H54 (cell line): ENCODE data around the gene PARP14.
"Not testable (repeated sequence)": the region's sequence is repeated elsewhere in the genome, so short reads cannot be mapped to it uniquely, and the experiment has no call there.

ENCODE experiments used
- DNase-seq: peaks from one replicate; pipeline ENCODE4 v3.0.0; 2011; ENCODE audit warnings: low spot score, mixed read lengths; ENCODE audit not compliant: insufficient read length
- FAIRE-seq: peaks from 3 replicates; lab custom pipeline; 2011; peaks lifted over from hg19 to GRCh38; lab: Jason Lieb, UNC
- POLR2A ChIP-seq: IDR thresholded peaks from 2 replicates; pipeline ENCODE4 v1.6.1; 2011; ENCODE audit warnings: low read depth, mild to moderate bottlenecking, low read length

PARP14 gene

GRCh38 chr3:122727294-122727693 lies 46.7 kb downstream of the PARP14 start:
- no peak for FAIRE-seq
- DNase-seq, result no peak

GRCh38 chr3:122727766-122728165 lies 47.1 kb downstream of the PARP14 start:
- DNase-seq (no peak), FAIRE-seq (no peak)
- no peak for TF ChIP-seq POLR2A

More at GRCh38 chr3:122727294-122727693, 46.7 kb downstream of the PARP14 start:
- no peak for TF ChIP-seq POLR2A

DNA sequence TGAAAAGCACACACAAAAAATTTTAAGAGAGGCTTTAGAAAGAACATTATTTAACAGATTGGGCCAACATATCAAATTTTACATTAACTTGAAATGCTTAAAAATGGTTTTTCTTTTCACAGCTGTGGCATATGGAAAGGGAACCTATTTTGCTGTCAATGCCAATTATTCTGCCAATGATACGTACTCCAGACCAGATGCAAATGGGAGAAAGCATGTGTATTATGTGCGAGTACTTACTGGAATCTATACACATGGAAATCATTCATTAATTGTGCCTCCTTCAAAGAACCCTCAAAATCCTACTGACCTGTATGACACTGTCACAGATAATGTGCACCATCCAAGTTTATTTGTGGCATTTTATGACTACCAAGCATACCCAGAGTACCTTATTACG lies 47.5 kb downstream of the PARP14 start:
- DNase-seq (no peak), FAIRE-seq (no peak)
- no peak for TF ChIP-seq POLR2A

- DNase-seq (no peak), FAIRE-seq (no peak)
- no peak for TF ChIP-seq POLR2A
Measured at GRCh38 chr3:122728756-122729514, 48.3 kb downstream of the PARP14 start.

- no peak for TF ChIP-seq POLR2A
- FAIRE-seq (no peak), DNase-seq (no peak)
Measured at GRCh38 chr3:122730240-122730639, 49.6 kb downstream of the PARP14 start.

GRCh38 chr3:122732682-122733525 lies 52.3 kb downstream of the PARP14 start:
- FAIRE-seq, DNase-seq: not testable (repeated sequence)

- TF ChIP-seq POLR2A, result no peak
- no peak for FAIRE-seq
- no peak for DNase-seq
Measured at GRCh38 chr3:122739172-122739571, 58.5 kb downstream of the PARP14 start.

DNA sequence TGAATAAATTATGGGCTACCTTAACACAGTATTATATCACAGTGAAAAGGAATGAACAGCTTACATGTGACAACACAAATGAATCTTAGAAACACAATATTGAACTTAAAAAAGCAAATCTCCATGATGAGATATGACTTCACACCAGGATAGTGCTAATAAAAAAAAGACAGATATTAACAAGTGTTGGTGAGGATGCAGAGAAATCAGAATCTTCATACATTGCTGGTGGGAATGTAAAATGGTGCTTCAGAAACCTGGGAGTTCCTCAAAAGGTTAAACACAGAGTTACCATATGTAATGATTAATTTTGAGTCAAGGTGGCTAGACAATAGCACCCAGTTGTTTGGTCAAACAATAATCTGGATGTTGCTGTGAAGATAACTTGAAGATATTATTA lies 61.6 kb downstream of the PARP14 start:
- no peak for TF ChIP-seq POLR2A
- DNase-seq (no peak), FAIRE-seq (no peak)

GRCh38 chr3:122743581-122744120 lies 63.0 kb downstream of the PARP14 start:
- FAIRE-seq (no peak), DNase-seq (no peak)
- TF ChIP-seq POLR2A, result no peak

GRCh38 chr3:122745369-122746021 lies 64.9 kb downstream of the PARP14 start:
- no peak for TF ChIP-seq POLR2A
- FAIRE-seq (peak; percentile 86), DNase-seq (no peak)

GRCh38 chr3:122747295-122747694 lies 66.7 kb downstream of the PARP14 start:
- not testable (repeated sequence) for FAIRE-seq, DNase-seq

DNA sequence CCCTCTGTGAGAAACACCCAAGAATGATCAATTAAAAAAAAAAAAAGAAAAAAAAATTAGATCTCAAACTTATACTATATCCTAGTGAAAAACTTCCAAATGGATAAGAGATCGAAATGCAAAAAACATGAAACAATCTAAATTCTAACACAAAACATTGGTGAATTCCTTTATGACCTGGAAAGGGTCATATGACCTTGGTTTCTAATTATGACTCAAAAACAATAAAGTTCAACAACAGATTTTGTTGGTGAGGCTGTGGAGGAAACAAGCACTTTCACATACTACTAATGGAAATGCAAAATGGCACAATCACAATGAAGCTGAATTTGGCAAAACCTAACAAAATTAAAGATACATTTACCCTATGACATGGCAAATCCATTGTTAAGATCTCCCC lies 67.7 kb downstream of the PARP14 start:
- no peak for DNase-seq
- TF ChIP-seq POLR2A, result no peak
- no peak for FAIRE-seq

GRCh38 chr3:122754929-122755328 lies 74.3 kb downstream of the PARP14 start:
- TF ChIP-seq POLR2A, result no peak
- peak; percentile 79 for FAIRE-seq
- peak; percentile 47 for DNase-seq

DNA sequence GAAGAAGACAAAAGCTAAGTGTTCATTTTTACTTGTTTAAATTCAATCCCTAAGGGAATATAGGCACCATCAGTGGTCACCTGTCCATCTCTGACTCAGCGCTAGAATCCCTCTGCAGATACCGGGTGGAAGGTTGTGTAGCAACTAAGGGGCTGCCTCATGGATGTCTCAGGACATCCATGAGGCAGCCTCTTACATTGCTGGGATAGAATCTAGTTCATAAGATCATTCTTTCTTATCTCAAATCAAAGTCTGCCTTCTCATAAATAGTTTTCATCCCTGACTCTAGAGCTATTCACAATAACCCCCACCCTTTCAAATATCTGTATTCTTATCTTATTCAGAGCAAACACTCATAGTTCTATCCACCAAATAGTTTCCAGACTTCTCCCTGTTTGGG lies 74.9 kb downstream of the PARP14 start:
- DNase-seq (no peak), FAIRE-seq (no peak)
- no peak for TF ChIP-seq POLR2A
